ENCODE results near the gene FCAMR. TPM values are rescaled to one million over a fixed set of nuclear protein-coding genes. Genes with fewer than 3 reads are reported as not detected.

Gene FCAMR
- total RNA-seq, 1 experiment from 2014 or later: not detected

- DNase-seq (ENCODE audit: low read depth): no peak
Measured at GRCh38 chr1:207000651-207001291, 30.5 kb upstream of the FCAMR start.

GRCh38 chr1:206998816-206999215, 28.6 kb upstream of the FCAMR start:
- no peak for DNase-seq (ENCODE audit: low read depth)

- no peak for DNase-seq (ENCODE audit: low read depth)
Measured at GRCh38 chr1:206992790-206993189, 22.5 kb upstream of the FCAMR start.

GRCh38 chr1:206987873-206988272, 17.6 kb upstream of the FCAMR start:
- no peak for DNase-seq (ENCODE audit: low read depth)

- no peak for DNase-seq (ENCODE audit: low read depth)
Measured at GRCh38 chr1:206986885-206987284, 16.6 kb upstream of the FCAMR start.

- no peak for DNase-seq (ENCODE audit: low read depth)
Measured at GRCh38 chr1:206986402-206986801, 16.1 kb upstream of the FCAMR start.

GRCh38 chr1:206985162-206985749, 15.0 kb upstream of the FCAMR start:
- DNase-seq (ENCODE audit: low read depth): no peak

- DNase-seq (ENCODE audit: low read depth): peak; percentile 39
Measured at GRCh38 chr1:206982216-206982615, 12.0 kb upstream of the FCAMR start.

GRCh38 chr1:206979379-206980043, 9.3 kb upstream of the FCAMR start:
- peak; percentile 29 for DNase-seq (ENCODE audit: low read depth)

- DNase-seq (ENCODE audit: low read depth): no peak
Measured at GRCh38 chr1:206978259-206978658, 8.0 kb upstream of the FCAMR start.

- DNase-seq (ENCODE audit: low read depth): no peak
Measured at GRCh38 chr1:206975306-206975705, 5.0 kb upstream of the FCAMR start.

GRCh38 chr1:206974140-206974539, 3.9 kb upstream of the FCAMR start:
- no peak for DNase-seq (ENCODE audit: low read depth)

- no peak for DNase-seq (ENCODE audit: low read depth)
Measured at GRCh38 chr1:206972728-206973127, 2.5 kb upstream of the FCAMR start.

- DNase-seq (ENCODE audit: low read depth): no peak
Measured at GRCh38 chr1:206971029-206971655, 882 bp upstream of the FCAMR start.

- DNase-seq (ENCODE audit: low read depth): no peak
Measured at GRCh38 chr1:206969090-206969489, 1.2 kb downstream of the FCAMR start.

- DNase-seq (ENCODE audit: low read depth): peak; percentile 31
Measured at GRCh38 chr1:206967096-206967849, 3.0 kb downstream of the FCAMR start.

GRCh38 chr1:206965781-206966180, 4.5 kb downstream of the FCAMR start:
- DNase-seq (ENCODE audit: low read depth): no peak

- DNase-seq (ENCODE audit: low read depth): no peak
Measured at GRCh38 chr1:206963740-206964139, 6.5 kb downstream of the FCAMR start.

- DNase-seq (ENCODE audit: low read depth): no peak
Measured at GRCh38 chr1:206963119-206963712, 7.0 kb downstream of the FCAMR start.

- DNase-seq (ENCODE audit: low read depth): no peak
Measured at GRCh38 chr1:206962272-206962671, 8.0 kb downstream of the FCAMR start.

- no peak for DNase-seq (ENCODE audit: low read depth)
Measured at GRCh38 chr1:206961668-206962067, 8.6 kb downstream of the FCAMR start.

All from RPMI7951 (cell line).